ENCODE measurements around the gene ADAMTSL1. TPM values are rescaled to one million over a fixed set of nuclear protein-coding genes. Genes with fewer than 3 reads are reported as not detected.

ADAMTSL1 gene
- total and polyA plus RNA-seq, 2 of the 13 experiments (the other 11 are each of a cell fraction or from before 2014, with no cell fraction given), result not detected

- intact Hi-C loops (cut with micrococcal nuclease; ENCODE audit: unreplicated experiment) (no loop called here), in situ Hi-C loops (cut with HindIII; ENCODE audit: extremely low pct_ligation_motif_present, low pct_unique_long_range_greater_than_20kb) (no loop called here)
- Histone ChIP-seq H3K79me2 (ENCODE audit: insufficient read depth, low read length) (no peaks in the 10 kb centered on the region), H3K27ac (ENCODE audit: extremely low read length, insufficient read depth, low read length) (no peak overlapping the region), H3K4me3 (replicated peaks in 1 of 3; ENCODE audit: insufficient read depth in 1 of 3, low read depth in 2 of 3, low read length in 3 of 3) (no peak overlapping the region), H3K9me3 (ENCODE audit: low read length) (peaks cover 25% of the 10 kb centered on the region), H4K20me1 (ENCODE audit: insufficient read depth, low read length) (no peaks in the 10 kb centered on the region), H3K4me1 (ENCODE audit: insufficient read depth, low read length) (no peaks in the 10 kb centered on the region), H3K36me3 (replicated peaks in 1 of 2; ENCODE audit: control insufficient read depth in 1 of 2, insufficient read depth in 2 of 2, low read length in 2 of 2) (no peaks in the 10 kb centered on the region), H2AFZ (ENCODE audit: low read length) (no peak overlapping the region), H3K27me3 (ENCODE audit: control insufficient read depth in 1 of 2, insufficient read depth in 2 of 2, low read length in 2 of 2) (no peaks in the 10 kb centered on the region), H3K4me2 (ENCODE audit: low read depth, low read length) (no peak overlapping the region), H3K9ac (ENCODE audit: insufficient read depth, low read depth, low read length) (no peak overlapping the region)
- CTCF ChIA-PET (ENCODE audit: low intra/inter-chr PET ratio, low total read pairs), result no interaction called here
- no peak for TF ChIP-seq ZNF263 (CRISPR knock-in tag; IDR thresholded peaks at IDR 0.05)
- TF ChIP-seq ZMYM3 (CRISPR knock-in tag; IDR thresholded peaks at IDR 0.05), result no peak
- no peak for TF ChIP-seq NFKB2 (CRISPR knock-in tag; IDR thresholded peaks at IDR 0.05; ENCODE audit: borderline replicate concordance)
- no peak for TF ChIP-seq ZFYVE20 (CRISPR knock-in tag; IDR thresholded peaks at IDR 0.05; ENCODE audit: borderline replicate concordance, low read depth)
- TF ChIP-seq ZNF777 (CRISPR knock-in tag; IDR thresholded peaks at IDR 0.05), result no peak
- no peak for TF ChIP-seq CHD4 (IDR thresholded peaks at IDR 0.05; ENCODE audit: borderline replicate concordance, low read length)
- TF ChIP-seq E2F5 (CRISPR knock-in tag; conservative IDR thresholded peaks at IDR 0.05), result no peak
- TF ChIP-seq HOXD1 (CRISPR knock-in tag; IDR thresholded peaks at IDR 0.05), result no peak
- TF ChIP-seq ZSCAN31 (CRISPR knock-in tag; IDR thresholded peaks at IDR 0.05; ENCODE audit: low read depth), result no peak
- no peak for TF ChIP-seq ZNF333 (CRISPR knock-in tag; IDR thresholded peaks at IDR 0.05; ENCODE audit: borderline replicate concordance)
- no peak for TF ChIP-seq SMAD1 (CRISPR knock-in tag; IDR thresholded peaks at IDR 0.05; ENCODE audit: borderline replicate concordance, low read depth)
- TF ChIP-seq ZFP37 (CRISPR knock-in tag; IDR thresholded peaks at IDR 0.05; ENCODE audit: borderline replicate concordance), result no peak
- DNase-seq (ENCODE audit: low spot score) (no peak), FAIRE-seq (no peak), ATAC-seq (no peak)
- BruUV-seq (replicated peaks), result no TSS peak
- POLR2A ChIA-PET, result no interaction called here
- under 1% methylated on average over 6 of the region's 7 CpGs for WGBS (ENCODE audit: low lambda C conversion rate)
These were observed 57.4 kb downstream of the ADAMTSL1 start for GRCh38 chr9:18531136-18532065.

Measured in HepG2 (cell line).